GM19467 (cell line): ENCODE measurements around the gene ZNF100.
"Not testable (repeated sequence)": the region's sequence is repeated elsewhere in the genome, so short reads cannot be mapped to it uniquely, and the experiment has no call there.

Experiments used
- ATAC-seq: cut with Tn5 transposase; IDR thresholded peaks from one replicate; pipeline ENCODE4 v1.9.1; 2021; ENCODE audit warnings: mild to moderate bottlenecking, moderate library complexity; ENCODE audit not compliant: unreplicated experiment

Gene ZNF100

DNA sequence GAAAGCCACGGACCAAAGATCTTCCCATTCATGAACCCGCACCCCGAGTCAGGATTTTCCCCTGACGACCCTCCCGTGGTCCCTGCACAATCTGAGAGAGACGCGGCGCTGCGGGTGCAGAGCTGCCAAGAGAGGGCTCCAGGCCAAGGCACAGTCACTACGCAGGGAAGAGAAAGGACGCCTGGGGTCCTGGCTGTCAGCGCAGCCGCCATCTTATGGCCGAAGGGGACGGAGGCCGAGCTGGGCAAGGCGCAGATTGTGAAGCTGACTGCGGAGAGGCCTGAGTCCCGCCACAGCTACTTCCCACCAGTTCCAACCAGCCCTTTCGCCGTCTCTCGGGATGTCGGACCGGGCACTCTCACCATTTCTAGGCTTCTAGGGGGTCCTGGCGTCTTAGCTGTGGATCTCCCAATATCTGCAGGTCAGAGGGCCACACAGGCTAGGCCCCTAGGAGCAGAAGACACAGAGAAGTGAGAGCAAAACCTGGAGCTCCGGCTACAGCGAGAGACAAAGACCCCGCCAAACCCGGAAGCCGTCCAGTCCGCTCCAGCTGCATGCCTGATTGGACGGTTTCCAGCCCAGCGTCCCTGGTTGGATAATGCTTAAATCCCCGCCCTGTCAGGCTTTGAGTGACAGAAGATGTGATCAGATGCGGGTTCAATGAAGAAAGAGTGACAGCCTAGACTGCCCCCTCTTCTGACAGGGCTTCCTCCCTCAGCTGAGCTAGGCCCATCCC, at the start of gene ZNF100:
TSS of gene ZNF100 (minus strand) at position 515 of the 736 bp plus-strand sequence. CDS start at position 365, 150 bp downstream.
- ATAC-seq: peak; percentile 86

- ATAC-seq: no peak
These were observed 45.1 kb upstream of the ZNF100 start for GRCh38 chr19:21812448-21812847.

- not testable (repeated sequence) for ATAC-seq
These were observed 41.1 kb upstream of the ZNF100 start for GRCh38 chr19:21808400-21809000.

GRCh38 chr19:21789466-21790085, 22.2 kb upstream of the ZNF100 start:
- no peak for ATAC-seq

GRCh38 chr19:21786936-21787335, 19.6 kb upstream of the ZNF100 start:
- no peak for ATAC-seq

DNA sequence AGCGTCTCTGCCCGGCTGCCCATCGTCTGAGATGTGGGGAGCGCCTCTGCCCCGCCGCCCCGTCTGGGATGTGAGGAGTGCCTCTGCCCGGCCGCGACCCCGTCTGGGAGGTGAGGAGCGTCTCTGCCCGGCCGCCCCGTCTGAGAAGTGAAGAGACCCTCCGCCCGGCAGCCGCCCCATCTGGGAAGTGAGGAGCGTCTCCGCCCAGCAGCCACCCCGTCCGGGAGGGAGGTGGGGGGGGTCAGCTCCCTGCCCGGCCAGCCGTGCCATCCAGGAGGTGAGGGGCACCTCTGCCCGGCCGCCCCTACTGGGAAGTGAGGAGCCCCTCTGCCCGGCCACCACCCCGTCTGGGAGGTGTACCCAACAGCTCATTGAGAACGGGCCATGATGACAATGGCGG, 8.4 kb upstream of the ZNF100 start:
- not testable (repeated sequence) for ATAC-seq

DNA sequence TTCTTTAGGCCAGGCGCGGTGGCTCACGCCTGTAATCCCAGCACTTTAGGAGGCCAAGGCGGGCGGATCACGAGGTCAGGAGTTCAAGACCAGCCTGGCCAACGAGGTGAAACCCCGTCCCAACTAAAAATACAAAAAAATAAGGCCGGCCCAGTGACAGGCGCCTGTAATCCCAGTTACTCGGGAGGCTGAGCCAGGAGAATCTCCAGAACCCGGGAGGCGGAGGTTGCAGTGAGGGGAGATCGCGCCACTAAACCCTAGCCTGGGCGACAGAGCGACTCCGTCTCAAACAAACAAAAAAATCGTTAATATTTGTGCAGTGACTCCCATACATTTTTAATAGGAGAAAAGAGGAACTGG, 694 bp downstream of the ZNF100 start:
- ATAC-seq: peak; percentile 6

DNA sequence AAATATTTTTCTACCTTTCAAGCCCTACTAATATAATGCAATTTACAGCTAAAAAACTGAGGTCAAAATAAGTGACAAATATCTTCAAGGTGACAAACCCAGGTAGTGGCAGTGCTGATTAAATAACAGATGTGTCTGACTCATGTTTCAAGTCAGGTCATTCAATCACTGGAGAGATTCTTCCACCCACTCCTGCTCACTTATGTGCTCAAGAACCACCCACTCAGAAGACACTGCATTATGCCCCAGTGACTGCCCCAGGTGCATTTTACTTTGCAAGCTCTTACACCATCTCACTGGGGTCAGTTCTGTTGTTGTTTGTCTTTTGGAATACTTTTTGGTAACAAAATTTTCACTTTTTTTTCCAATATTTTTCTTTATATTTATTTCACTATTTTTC, 2.2 kb downstream of the ZNF100 start:
- ATAC-seq: no peak

DNA sequence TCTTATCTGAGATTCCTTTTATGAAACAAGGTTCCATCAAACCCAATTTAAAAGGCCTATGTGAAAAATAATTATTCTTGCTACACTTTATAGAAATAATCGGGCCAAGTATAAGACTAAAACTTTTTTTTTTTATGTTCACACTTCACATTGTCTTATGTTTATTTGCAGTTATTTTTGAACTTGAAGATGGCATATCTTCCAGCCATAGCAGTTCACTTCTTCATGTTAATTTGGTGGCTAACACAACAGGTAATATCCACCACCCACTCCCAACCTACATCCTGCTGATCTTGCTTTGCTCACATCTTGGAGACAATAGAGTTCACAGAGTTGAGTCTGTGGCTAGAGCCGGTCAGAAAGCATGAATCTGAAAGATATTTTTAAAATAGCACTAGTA, 5.8 kb downstream of the ZNF100 start:
- ATAC-seq: not testable (repeated sequence)

- no peak for ATAC-seq
These were observed 9.1 kb downstream of the ZNF100 start for GRCh38 chr19:21758296-21758695.

GRCh38 chr19:21755555-21755954, 11.8 kb downstream of the ZNF100 start:
- not testable (repeated sequence) for ATAC-seq

GRCh38 chr19:21751384-21751783, 16.0 kb downstream of the ZNF100 start:
- no peak for ATAC-seq

DNA sequence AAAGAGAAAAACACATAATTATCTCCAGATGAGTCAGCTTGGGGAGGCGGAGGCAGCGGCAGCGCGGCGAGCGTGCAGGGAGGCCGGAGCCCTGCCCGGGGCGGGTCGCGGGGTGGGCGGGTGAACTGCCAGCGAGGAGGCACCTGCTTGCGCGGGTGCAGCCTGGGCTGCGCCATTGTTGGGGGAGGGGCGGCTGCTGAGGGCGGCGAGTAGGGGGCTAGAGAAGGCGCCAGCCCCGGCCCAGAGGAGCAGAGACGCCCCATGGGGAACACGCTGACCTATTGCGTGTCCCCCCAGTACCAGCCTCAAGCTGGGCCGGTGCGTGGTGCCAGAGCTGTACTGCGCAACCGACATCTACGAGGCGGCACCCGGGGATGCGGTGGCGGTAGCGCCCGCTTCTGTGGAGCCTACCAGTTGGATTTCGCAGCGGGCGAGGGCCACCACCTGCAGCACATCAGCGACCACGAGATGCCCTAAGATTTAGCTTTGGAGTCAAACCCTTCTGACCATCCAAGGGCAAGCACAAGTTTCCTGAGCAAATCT, 16.7 kb downstream of the ZNF100 start:
- no peak for ATAC-seq

- ATAC-seq: no peak
These were observed 18.3 kb downstream of the ZNF100 start for GRCh38 chr19:21749090-21749489.

- no peak for ATAC-seq
These were observed 19.3 kb downstream of the ZNF100 start for GRCh38 chr19:21748088-21748487.

DNA sequence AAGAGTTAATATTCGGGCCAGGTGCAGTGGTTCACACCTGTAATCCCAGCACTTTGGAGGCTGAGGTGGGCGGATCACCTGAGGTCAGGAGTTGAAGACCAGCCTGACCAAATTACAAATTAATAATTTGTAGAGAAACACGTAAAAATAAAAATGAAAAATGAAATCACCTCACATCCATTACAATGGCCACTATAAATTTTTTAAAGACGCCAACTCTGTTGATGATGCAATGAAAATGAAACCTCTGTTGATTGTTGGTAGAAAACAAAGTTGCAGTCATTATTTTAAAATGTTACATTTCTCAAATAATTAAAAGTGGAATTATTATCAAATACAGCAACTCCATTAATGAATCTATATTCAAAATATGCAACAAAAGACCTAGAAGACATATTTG, 26.8 kb downstream of the ZNF100 start:
- no peak for ATAC-seq

DNA sequence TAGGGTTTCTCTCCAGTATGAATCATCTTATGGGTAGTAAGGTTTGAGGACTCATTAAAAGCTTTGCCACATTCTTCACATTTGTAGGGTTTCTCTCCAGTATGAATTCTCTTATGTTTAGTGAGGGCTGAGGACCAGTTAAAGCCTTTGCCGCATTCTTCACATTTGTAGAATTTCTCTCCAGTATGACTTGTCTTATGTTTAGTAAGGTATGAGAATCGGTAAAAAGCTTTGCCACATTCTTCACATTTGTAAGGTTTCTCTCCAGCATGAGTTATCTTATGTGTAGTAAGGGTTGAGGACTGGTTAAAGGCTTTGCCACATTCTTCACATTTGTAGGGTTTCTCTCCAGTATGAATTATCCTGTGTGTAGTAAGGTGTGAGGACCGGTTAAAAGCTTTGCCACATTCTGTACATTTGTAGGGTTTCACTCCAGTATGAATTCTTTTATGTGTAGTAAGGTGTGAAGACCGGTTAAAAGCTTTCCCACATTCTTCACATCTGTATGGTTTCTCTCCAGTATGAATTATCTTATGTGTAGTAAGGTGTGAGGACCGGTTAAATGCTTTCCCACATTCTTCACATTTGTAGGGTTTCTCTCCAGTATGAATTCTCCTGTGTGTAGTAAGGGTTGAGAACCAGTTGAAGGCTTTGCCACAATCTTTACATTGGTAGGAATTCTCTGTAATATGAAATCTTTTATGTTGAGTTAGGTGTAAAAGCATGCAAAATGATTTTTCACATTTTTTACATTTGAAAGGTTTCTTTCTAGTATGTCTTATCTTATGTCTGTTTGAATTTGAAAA, 40.2 kb downstream of the ZNF100 start:
- not testable (repeated sequence) for ATAC-seq

DNA sequence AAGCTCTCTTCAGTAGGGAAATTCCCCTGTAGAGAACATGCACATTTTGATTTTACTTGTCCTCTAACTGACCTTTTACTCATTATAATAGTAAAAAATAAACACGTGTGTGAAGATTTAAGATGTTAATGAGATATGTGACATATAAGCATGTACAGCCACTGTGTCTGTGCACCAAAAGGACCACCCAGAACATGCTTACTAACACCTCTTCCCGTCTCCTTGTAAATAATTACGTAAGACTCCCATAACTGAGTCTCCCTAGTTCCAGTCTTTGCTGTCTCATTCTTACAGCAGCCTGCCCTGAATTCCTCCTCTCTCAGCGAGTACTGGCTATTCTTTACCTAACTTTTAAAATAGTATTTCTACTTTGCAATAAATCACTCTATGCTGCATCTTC, 53.6 kb downstream of the ZNF100 start:
- no peak for ATAC-seq

DNA sequence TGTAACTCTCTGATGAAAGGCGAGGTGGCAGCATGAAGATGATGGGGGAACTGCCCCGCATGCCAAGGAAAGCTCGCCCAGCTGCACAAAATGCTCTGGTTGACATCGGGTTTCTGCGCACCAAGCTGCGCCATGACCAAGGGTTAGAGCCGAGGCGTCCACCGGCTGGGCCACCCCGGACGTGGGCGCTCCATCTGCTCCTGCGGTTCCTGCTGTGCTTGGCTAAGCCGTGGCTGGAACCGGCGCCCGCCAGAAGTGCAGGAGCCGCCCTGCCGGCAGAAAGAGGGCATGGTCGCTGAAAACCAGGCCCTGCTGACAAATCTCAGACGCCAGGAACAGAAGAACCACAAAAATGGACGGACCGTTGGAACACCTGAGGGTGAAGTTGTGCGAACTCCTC, 57.9 kb downstream of the ZNF100 start:
- no peak for ATAC-seq

DNA sequence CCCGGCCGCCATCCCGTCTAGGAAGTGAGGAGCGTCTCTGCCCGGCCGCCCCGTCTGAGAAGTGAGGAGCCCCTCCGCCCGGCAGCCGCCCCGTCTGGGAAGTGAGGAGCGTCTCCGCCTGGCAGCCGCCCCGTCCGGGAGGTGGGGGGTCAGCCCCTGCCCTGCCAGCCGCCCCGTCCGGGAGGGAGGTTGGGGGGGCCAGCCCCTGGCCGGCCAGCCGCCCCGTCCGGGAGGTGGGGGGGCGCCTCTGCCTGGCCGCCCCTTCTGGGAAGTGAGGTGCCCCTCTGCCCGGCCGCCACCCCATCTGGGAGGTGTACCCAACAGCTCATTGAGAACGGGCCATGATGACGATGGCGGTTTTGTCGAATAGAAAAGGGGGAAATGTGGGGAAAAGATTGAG, 59.5 kb downstream of the ZNF100 start:
- not testable (repeated sequence) for ATAC-seq

- no peak for ATAC-seq
These were observed 60.3 kb downstream of the ZNF100 start for GRCh38 chr19:21707065-21707464.
